ENCODE results near the gene XRCC4.

- TF ChIP-seq CTCF (IDR thresholded peaks at IDR 0.05) (no peak), POLR2A (IDR thresholded peaks at IDR 0.05) (no peak)
Measured at GRCh38 chr5:83197326-83197967, 120.1 kb downstream of the XRCC4 start.
